Measurements from ENCODE around the gene IGFBP7.

IGFBP7 gene

GRCh38 chr4:57042711-57043169 lies 67.4 kb downstream of the IGFBP7 start:
- Histone ChIP-seq H3K9me3 (ENCODE audit: low read depth, low read length) (no peaks in the 10 kb centered on the region), H3K27ac (no peak overlapping the region), H3K9ac (ENCODE audit: insufficient read length) (no peak overlapping the region), H3K36me3 (ENCODE audit: insufficient read depth, low read length) (no peaks in the 10 kb centered on the region), H3K4me3 (no peak overlapping the region)
- TF ChIP-seq EZH2 (IDR thresholded peaks at IDR 0.05) = no peak
- no peak for TF ChIP-seq FOXP2 (optimal IDR thresholded peaks at IDR 0.05; ENCODE audit: control extremely low read depth, extremely low read length, insufficient read depth)
- no peak for TF ChIP-seq POLR2AphosphoS5 (IDR thresholded peaks at IDR 0.05; ENCODE audit: borderline replicate concordance, low read depth, low read length)
- no peak for DNase-seq (ENCODE audit: low read depth, low spot score)

GRCh38 chr4:57041020-57041419 lies 69.2 kb downstream of the IGFBP7 start:
- Histone ChIP-seq H3K4me3 (no peak overlapping the region), H3K27ac (no peak overlapping the region)

GRCh38 chr4:57040510-57040909 lies 69.7 kb downstream of the IGFBP7 start:
- H3K27ac ChIP-seq = no peak overlapping the region
- DNase-seq (ENCODE audit: low read depth, low spot score) = no peak
- H3K36me3 ChIP-seq (ENCODE audit: insufficient read depth, low read length) = no peaks in the 10 kb centered on the region
- no peaks in the 10 kb centered on the region for H3K9me3 ChIP-seq (ENCODE audit: low read depth, low read length)
- TF ChIP-seq FOXP2 (optimal IDR thresholded peaks at IDR 0.05; ENCODE audit: control extremely low read depth, extremely low read length, insufficient read depth) (no peak), POLR2AphosphoS5 (IDR thresholded peaks at IDR 0.05; ENCODE audit: borderline replicate concordance, low read depth, low read length) (no peak), EZH2 (IDR thresholded peaks at IDR 0.05) (no peak)
- H3K4me3 ChIP-seq = no peak overlapping the region
- H3K9ac ChIP-seq (ENCODE audit: insufficient read length) = no peak overlapping the region

More at GRCh38 chr4:57041020-57041419, 69.2 kb downstream of the IGFBP7 start:
- Histone ChIP-seq H3K36me3 (ENCODE audit: insufficient read depth, low read length) (no peaks in the 10 kb centered on the region), H3K9ac (ENCODE audit: insufficient read length) (no peak overlapping the region), H3K9me3 (ENCODE audit: low read depth, low read length) (no peaks in the 10 kb centered on the region)
- no peak for TF ChIP-seq EZH2 (IDR thresholded peaks at IDR 0.05)
- no peak for DNase-seq (ENCODE audit: low read depth, low spot score)

GRCh38 chr4:57039345-57039744 lies 70.8 kb downstream of the IGFBP7 start:
- no peak for DNase-seq (ENCODE audit: low read depth, low spot score)
- H3K9me3 ChIP-seq (ENCODE audit: low read depth, low read length) = no peaks in the 10 kb centered on the region
- H3K27ac ChIP-seq = no peak overlapping the region
- TF ChIP-seq FOXP2 (optimal IDR thresholded peaks at IDR 0.05; ENCODE audit: control extremely low read depth, extremely low read length, insufficient read depth) (no peak), EZH2 (IDR thresholded peaks at IDR 0.05) (no peak), POLR2AphosphoS5 (IDR thresholded peaks at IDR 0.05; ENCODE audit: borderline replicate concordance, low read depth, low read length) (no peak)
- H3K36me3 ChIP-seq (ENCODE audit: insufficient read depth, low read length) = no peaks in the 10 kb centered on the region
- H3K4me3 ChIP-seq = no peak overlapping the region
- H3K9ac ChIP-seq (ENCODE audit: insufficient read length) = no peak overlapping the region

- no peak for DNase-seq (ENCODE audit: low read depth, low spot score)
- Histone ChIP-seq H3K36me3 (ENCODE audit: insufficient read depth, low read length) (no peaks in the 10 kb centered on the region), H3K27ac (no peak overlapping the region), H3K4me3 (no peak overlapping the region), H3K9ac (ENCODE audit: insufficient read length) (no peak overlapping the region), H3K9me3 (ENCODE audit: low read depth, low read length) (no peaks in the 10 kb centered on the region)
- TF ChIP-seq FOXP2 (optimal IDR thresholded peaks at IDR 0.05; ENCODE audit: control extremely low read depth, extremely low read length, insufficient read depth) = no peak
- TF ChIP-seq EZH2 (IDR thresholded peaks at IDR 0.05) = no peak
- no peak for TF ChIP-seq POLR2AphosphoS5 (IDR thresholded peaks at IDR 0.05; ENCODE audit: borderline replicate concordance, low read depth, low read length)
Observed at GRCh38 chr4:57037982-57038604, 72.1 kb downstream of the IGFBP7 start.

GRCh38 chr4:57034520-57034919 lies 75.7 kb downstream of the IGFBP7 start:
- H3K9me3 ChIP-seq (ENCODE audit: low read depth, low read length) = no peaks in the 10 kb centered on the region
- no peak overlapping the region for H3K9ac ChIP-seq (ENCODE audit: insufficient read length)
- H3K36me3 ChIP-seq (ENCODE audit: insufficient read depth, low read length) = peaks cover 30% of the 10 kb centered on the region

GRCh38 chr4:57023104-57023503 lies 87.1 kb downstream of the IGFBP7 start:
- Histone ChIP-seq H3K9me3 (ENCODE audit: low read depth, low read length) (no peaks in the 10 kb centered on the region), H3K36me3 (ENCODE audit: insufficient read depth, low read length) (peaks cover 94% of the 10 kb centered on the region), H3K27ac (no peak overlapping the region), H3K4me3 (no peak overlapping the region), H3K9ac (ENCODE audit: insufficient read length) (no peak overlapping the region)
- no peak for TF ChIP-seq EZH2 (IDR thresholded peaks at IDR 0.05)
- TF ChIP-seq POLR2AphosphoS5 (IDR thresholded peaks at IDR 0.05; ENCODE audit: borderline replicate concordance, low read depth, low read length) = no peak
- no peak for TF ChIP-seq FOXP2 (optimal IDR thresholded peaks at IDR 0.05; ENCODE audit: control extremely low read depth, extremely low read length, insufficient read depth)
- DNase-seq (ENCODE audit: low read depth, low spot score) = no peak

More at GRCh38 chr4:57034520-57034919, 75.7 kb downstream of the IGFBP7 start:
- Histone ChIP-seq H3K4me3 (no peak overlapping the region), H3K27ac (no peak overlapping the region)
- no peak for TF ChIP-seq FOXP2 (optimal IDR thresholded peaks at IDR 0.05; ENCODE audit: control extremely low read depth, extremely low read length, insufficient read depth)
- TF ChIP-seq EZH2 (IDR thresholded peaks at IDR 0.05) = no peak
- TF ChIP-seq POLR2AphosphoS5 (IDR thresholded peaks at IDR 0.05; ENCODE audit: borderline replicate concordance, low read depth, low read length) = no peak
- DNase-seq (ENCODE audit: low read depth, low spot score) = no peak

DNA sequence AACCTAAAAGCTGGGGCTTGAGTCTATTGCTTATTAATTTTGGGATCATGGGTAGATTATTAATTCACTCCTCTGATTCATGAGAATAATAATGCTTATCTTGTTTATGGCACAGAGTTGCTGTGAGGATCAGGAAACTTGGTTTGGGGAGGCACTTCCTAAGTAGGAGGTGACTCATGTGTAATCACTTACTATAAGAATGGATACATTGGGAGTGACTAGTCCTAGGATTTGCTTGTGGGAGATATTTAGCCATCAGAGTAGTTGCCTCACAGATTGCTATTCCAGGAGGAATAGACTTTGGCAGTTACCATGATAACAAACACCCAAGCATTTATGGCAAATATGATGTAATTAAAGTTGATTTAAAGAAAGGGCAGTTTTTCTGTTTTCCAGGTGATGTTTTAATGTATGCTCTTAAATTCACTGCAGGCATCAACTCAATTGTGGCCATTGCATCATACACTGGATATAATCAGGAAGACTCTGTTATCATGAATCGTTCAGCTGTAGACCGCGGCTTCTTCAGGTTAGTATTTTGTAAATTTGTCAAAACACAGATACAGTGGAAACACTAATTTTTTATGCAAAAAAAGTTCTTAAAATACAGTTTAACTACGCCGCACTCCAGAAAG lies 89.6 kb downstream of the IGFBP7 start:
- DNase-seq (ENCODE audit: low read depth, low spot score) = no peak
- Histone ChIP-seq H3K27ac (no peak overlapping the region), H3K36me3 (ENCODE audit: insufficient read depth, low read length) (peaks cover 90% of the 10 kb centered on the region), H3K9me3 (ENCODE audit: low read depth, low read length) (no peaks in the 10 kb centered on the region), H3K4me3 (no peak overlapping the region), H3K9ac (ENCODE audit: insufficient read length) (no peak overlapping the region)
- TF ChIP-seq EZH2 (IDR thresholded peaks at IDR 0.05) (no peak), FOXP2 (optimal IDR thresholded peaks at IDR 0.05; ENCODE audit: control extremely low read depth, extremely low read length, insufficient read depth) (no peak), POLR2AphosphoS5 (IDR thresholded peaks at IDR 0.05; ENCODE audit: borderline replicate concordance, low read depth, low read length) (no peak)
